ENCODE data around the gene TRUB1. TPM values are rescaled to one million over a fixed set of nuclear protein-coding genes. Genes with fewer than 3 reads are reported as not detected.

Gene TRUB1
- total and polyA plus RNA-seq, 2 of the 4 experiments (the other 2 are of a cell fraction) = 9.1 to 17.9 TPM

- H3K36me3 ChIP-seq (ENCODE audit: control insufficient read depth, insufficient read depth, low read length) = peaks cover 4% of the 10 kb centered on the region
- no peak overlapping the region for H3K9ac ChIP-seq (ENCODE audit: low read depth, low read length)
- no peak overlapping the region for H3K56ac ChIP-seq (ENCODE audit: extremely low read depth, insufficient read depth, low read length)
- no peak overlapping the region for H3K27ac ChIP-seq (ENCODE audit: insufficient read depth, low read length)
- H3K18ac ChIP-seq (ENCODE audit: low read depth, low read length) = no peak overlapping the region
- H3K4me1 ChIP-seq (ENCODE audit: control insufficient read depth, insufficient read depth, low read length) = peaks cover 1% of the 10 kb centered on the region
- H3K4ac ChIP-seq (ENCODE audit: low read depth, low read length) = no peak overlapping the region
- H2BK120ac ChIP-seq (ENCODE audit: low read depth, low read length) = no peak overlapping the region
- peaks cover 5% of the 10 kb centered on the region; the same call in 1 of the 2 replicates for H4K20me1 ChIP-seq (ENCODE audit: insufficient read depth, low read length)
- no peak overlapping the region for H2AFZ ChIP-seq (replicated peaks; ENCODE audit: low read length, poor library complexity)
- H3K9me1 ChIP-seq (ENCODE audit: insufficient read depth, low read length) = no peaks in the 10 kb centered on the region; the same call in none of the 2 replicates
- WGBS, 2 experiments (ENCODE audit: extremely low coverage in 2 of 2, insufficient read length in 1 of 2) = no CpG with 5 or more reads among the region's 2 CpGs
- in situ Hi-C loops (cut with MboI; ENCODE audit: low sequenced_read_pairs) (no loop called here), dilution Hi-C loops (cut with HindIII; ENCODE audit: low sequenced_read_pairs, unreplicated experiment) (no loop called here), intact Hi-C loops (cut with micrococcal nuclease) (loop anchor here (1.0 kb wide), 1 partner anchor 27 kb away; no protein-coding TSS in a partner anchor)
- no peak overlapping the region for H3K4me3 ChIP-seq (ENCODE audit: insufficient read depth, low read depth, low read length)
- BruUV-seq (replicated peaks) = no TSS peak
- H3K4me2 ChIP-seq (ENCODE audit: low read depth, low read length) = no peak overlapping the region
- POLR2A ChIA-PET (ENCODE audit: unreplicated experiment) = no interaction called here
- H4K8ac ChIP-seq (ENCODE audit: low read depth in 2 of 2, low read length in 2 of 2) = no peak overlapping the region
- CTCF ChIA-PET = no interaction called here
- H3K9me3 ChIP-seq (ENCODE audit: control insufficient read depth, insufficient read depth, low read length) = no peaks in the 10 kb centered on the region; the same call in 1 of the 2 replicates
- H2BK20ac ChIP-seq (ENCODE audit: low read depth, low read length) = no peak overlapping the region
- H2AK5ac ChIP-seq (ENCODE audit: low read depth, low read length) = no peak overlapping the region
- H3K14ac ChIP-seq (replicated peaks; ENCODE audit: low read depth, low read length) = no peak overlapping the region
- H4K91ac ChIP-seq (ENCODE audit: insufficient read depth, low read depth, low read length) = no peak overlapping the region
- H2BK5ac ChIP-seq (ENCODE audit: low read depth, low read length, poor library complexity, severe bottlenecking) = no peak overlapping the region
- H3K79me1 ChIP-seq (ENCODE audit: low read depth in 1 of 2, low read length in 2 of 2) = peaks cover 13 to 17% of the 10 kb centered on the region in 2 experiments
- DNase-seq (no peak), ATAC-seq (ENCODE audit: low read depth) (no peak)
- H2BK15ac ChIP-seq (ENCODE audit: low read depth, low read length) = no peak overlapping the region
- H2AK9ac ChIP-seq (replicated peaks; ENCODE audit: low read depth, low read length, poor library complexity) = no peak overlapping the region
- H3K27me3 ChIP-seq (ENCODE audit: control insufficient read depth, insufficient read depth, low read length) = no peaks in the 10 kb centered on the region
- no peak overlapping the region for H3K23ac ChIP-seq (ENCODE audit: low read depth, low read length)
- TF ChIP-seq FOS (IDR thresholded peaks at IDR 0.05; ENCODE audit: low read depth, low read length) (no peak), MAZ (IDR thresholded peaks at IDR 0.05; ENCODE audit: borderline replicate concordance, low read depth, low read length) (no peak), RFX5 (IDR thresholded peaks at IDR 0.05; ENCODE audit: low read depth, low read length) (no peak), RAD21 (IDR thresholded peaks at IDR 0.05; ENCODE audit: low read length) (no peak), NFE2L2 (IDR thresholded peaks at IDR 0.05; ENCODE audit: low read depth, low read length) (no peak), SMC3 (IDR thresholded peaks at IDR 0.05; ENCODE audit: low read depth, low read length) (no peak), CHD1 (IDR thresholded peaks at IDR 0.05; ENCODE audit: low read depth, low read length) (no peak), POLR2A (IDR thresholded peaks at IDR 0.05; ENCODE audit: low read depth, low read length) (no peak), MXI1 (IDR thresholded peaks at IDR 0.05; ENCODE audit: borderline replicate concordance, low read depth, low read length) (no peak), CEBPB (IDR thresholded peaks at IDR 0.05; ENCODE audit: low read depth, low read length) (no peak), MAFK (IDR thresholded peaks at IDR 0.05; ENCODE audit: low read depth, low read length) (no peak), RCOR1 (IDR thresholded peaks at IDR 0.05; ENCODE audit: insufficient replicate concordance, low read length) (no peak), BHLHE40 (IDR thresholded peaks at IDR 0.05; ENCODE audit: low read depth, low read length) (no peak), ELK1 (IDR thresholded peaks at IDR 0.05; ENCODE audit: borderline replicate concordance, low read depth, low read length) (no peak)
- TF ChIP-seq, protein P1, sequence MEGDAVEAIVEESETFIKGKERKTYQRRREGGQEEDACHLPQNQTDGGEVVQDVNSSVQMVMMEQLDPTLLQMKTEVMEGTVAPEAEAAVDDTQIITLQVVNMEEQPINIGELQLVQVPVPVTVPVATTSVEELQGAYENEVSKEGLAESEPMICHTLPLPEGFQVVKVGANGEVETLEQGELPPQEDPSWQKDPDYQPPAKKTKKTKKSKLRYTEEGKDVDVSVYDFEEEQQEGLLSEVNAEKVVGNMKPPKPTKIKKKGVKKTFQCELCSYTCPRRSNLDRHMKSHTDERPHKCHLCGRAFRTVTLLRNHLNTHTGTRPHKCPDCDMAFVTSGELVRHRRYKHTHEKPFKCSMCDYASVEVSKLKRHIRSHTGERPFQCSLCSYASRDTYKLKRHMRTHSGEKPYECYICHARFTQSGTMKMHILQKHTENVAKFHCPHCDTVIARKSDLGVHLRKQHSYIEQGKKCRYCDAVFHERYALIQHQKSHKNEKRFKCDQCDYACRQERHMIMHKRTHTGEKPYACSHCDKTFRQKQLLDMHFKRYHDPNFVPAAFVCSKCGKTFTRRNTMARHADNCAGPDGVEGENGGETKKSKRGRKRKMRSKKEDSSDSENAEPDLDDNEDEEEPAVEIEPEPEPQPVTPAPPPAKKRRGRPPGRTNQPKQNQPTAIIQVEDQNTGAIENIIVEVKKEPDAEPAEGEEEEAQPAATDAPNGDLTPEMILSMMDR (conservative IDR thresholded peaks at IDR 0.05; ENCODE audit: low read depth, low read length) = no peak
- TF ChIP-seq, protein P2, sequence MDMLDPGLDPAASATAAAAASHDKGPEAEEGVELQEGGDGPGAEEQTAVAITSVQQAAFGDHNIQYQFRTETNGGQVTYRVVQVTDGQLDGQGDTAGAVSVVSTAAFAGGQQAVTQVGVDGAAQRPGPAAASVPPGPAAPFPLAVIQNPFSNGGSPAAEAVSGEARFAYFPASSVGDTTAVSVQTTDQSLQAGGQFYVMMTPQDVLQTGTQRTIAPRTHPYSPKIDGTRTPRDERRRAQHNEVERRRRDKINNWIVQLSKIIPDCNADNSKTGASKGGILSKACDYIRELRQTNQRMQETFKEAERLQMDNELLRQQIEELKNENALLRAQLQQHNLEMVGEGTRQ (IDR thresholded peaks at IDR 0.05; ENCODE audit: low read depth, low read length) = no peak
- no peak overlapping the region for H4K5ac ChIP-seq (ENCODE audit: low read depth, low read length)
Measured at GRCh38 chr10:114962441-114962840, 24.4 kb downstream of the TRUB1 start.
